Astrocyte of the cerebellum (primary cell): ENCODE results near the gene RFC1.
"Not testable (repeated sequence)": the region's sequence is repeated elsewhere in the genome, so short reads cannot be mapped to it uniquely, and the experiment has no call there.

Experiments used
- DNase-seq: peaks from one replicate; pipeline ENCODE4 v3.0.0-alpha.2; 2011; ENCODE audit warnings: low read depth
- H3K4me3 ChIP-seq: 2 replicates; pipeline ENCODE4 v1.5.1; 2011; ENCODE audit warnings: mild to moderate bottlenecking, low read depth, low read length, moderate library complexity
- CTCF ChIP-seq: IDR thresholded peaks from 2 replicates; pipeline ENCODE4 v1.5.1; 2012; ENCODE audit warnings: low read length, low read depth, moderate library complexity, mild to moderate bottlenecking; ENCODE audit errors: missing control alignments
- in situ Hi-C: cut with HindIII; loops from 2 replicates; pipeline ENCODE4 v1.10.0; 2017; ENCODE audit warnings: low sequenced_read_pairs

The RFC1 gene

GRCh38 chr4:39280770-39281169 lies 85.4 kb downstream of the RFC1 start:
- no peak overlapping the region for H3K4me3 ChIP-seq
- DNase-seq, result no peak
- in situ Hi-C loops, result no loop called here
- no peak for TF ChIP-seq CTCF

GRCh38 chr4:39279416-39279815 lies 86.7 kb downstream of the RFC1 start:
- no peak for TF ChIP-seq CTCF
- in situ Hi-C loops, result no loop called here
- DNase-seq, result no peak
- no peak overlapping the region for H3K4me3 ChIP-seq

- H3K4me3 ChIP-seq, result no peak overlapping the region
- DNase-seq, result no peak
Measured at GRCh38 chr4:39278476-39278875, 87.7 kb downstream of the RFC1 start.

GRCh38 chr4:39277661-39278060 lies 88.5 kb downstream of the RFC1 start:
- H3K4me3 ChIP-seq, DNase-seq, in situ Hi-C loops: not testable (repeated sequence)

More at GRCh38 chr4:39278476-39278875, 87.7 kb downstream of the RFC1 start:
- in situ Hi-C loops, result no loop called here
- no peak for TF ChIP-seq CTCF

GRCh38 chr4:39274503-39274902 lies 91.7 kb downstream of the RFC1 start:
- H3K4me3 ChIP-seq, result no peak overlapping the region
- in situ Hi-C loops, result no loop called here
- no peak for DNase-seq
- no peak for TF ChIP-seq CTCF

GRCh38 chr4:39263895-39264294 lies 102.3 kb downstream of the RFC1 start:
- no peak overlapping the region for H3K4me3 ChIP-seq
- DNase-seq, result no peak
- in situ Hi-C loops, result no loop called here
- no peak for TF ChIP-seq CTCF

- H3K4me3 ChIP-seq, result no peak overlapping the region
- TF ChIP-seq CTCF, result no peak
- DNase-seq, result peak; percentile 41
- in situ Hi-C loops, result no loop called here
Measured at GRCh38 chr4:39259571-39260330, 106.4 kb downstream of the RFC1 start.
